Mesendoderm (in vitro differentiated cells): ENCODE results near the gene MSH2.

Experiments used
- DNase-seq: peaks from one replicate; pipeline ENCODE4 v3.0.0; 2013
- H2AK5ac ChIP-seq: 2 replicates; pipeline ENCODE4 v1.6.1; 2013; ENCODE audit warnings: low read length, inconsistent platforms
- H2BK120ac ChIP-seq: 2 replicates; pipeline ENCODE4 v1.6.1; 2013; ENCODE audit warnings: low read depth, mild to moderate bottlenecking, low read length, moderate library complexity, mixed read lengths
- H2BK15ac ChIP-seq: replicated peaks from 2 replicates; pipeline ENCODE4 v1.6.1; 2013; ENCODE audit warnings: low read depth, mild to moderate bottlenecking, moderate library complexity
- H2BK5ac ChIP-seq: 2 replicates; pipeline ENCODE4 v1.6.1; 2013; ENCODE audit warnings: low read length, inconsistent platforms
- H3K18ac ChIP-seq: 2 replicates; pipeline ENCODE4 v1.6.1; 2013; ENCODE audit warnings: mild to moderate bottlenecking, low read length, mixed read lengths
- H3K23ac ChIP-seq: one replicate; pipeline ENCODE4 v1.6.1; 2013; ENCODE audit warnings: low read length
- H3K27ac ChIP-seq: 2 replicates; pipeline ENCODE4 v1.5.1; 2013; ENCODE audit warnings: low read depth, mild to moderate bottlenecking, inconsistent platforms, low read length, moderate library complexity
- H3K27me3 ChIP-seq: 2 replicates; pipeline ENCODE4 v1.6.1; 2013; ENCODE audit warnings: low read length, control low read depth, mild to moderate bottlenecking, inconsistent platforms; ENCODE audit not compliant: insufficient read depth, poor library complexity
- H3K36me3 ChIP-seq: 2 replicates; pipeline ENCODE4 v1.6.1; 2013; ENCODE audit warnings: low read length, inconsistent platforms; ENCODE audit not compliant: control insufficient read depth, insufficient read depth
- H3K4ac ChIP-seq: one replicate; pipeline ENCODE4 v1.6.1; 2013; ENCODE audit warnings: low read depth, mild to moderate bottlenecking, low read length, moderate library complexity
- H3K4me1 ChIP-seq: 2 replicates; pipeline ENCODE4 v1.6.1; 2013; ENCODE audit warnings: low read depth, low read length, inconsistent platforms; ENCODE audit not compliant: control insufficient read depth
- H3K4me2 ChIP-seq: 2 replicates; pipeline ENCODE4 v1.6.1; 2013; ENCODE audit warnings: low read length
- H3K4me3 ChIP-seq: 2 replicates; pipeline ENCODE4 v1.5.1; 2013; ENCODE audit warnings: mild to moderate bottlenecking, low read length
- H3K56ac ChIP-seq: one replicate; pipeline ENCODE4 v1.6.1; 2013; ENCODE audit warnings: low read length
- H3K79me1 ChIP-seq: 2 replicates; pipeline ENCODE4 v1.6.1; 2013; ENCODE audit warnings: low read length, inconsistent platforms
- H3K79me2 ChIP-seq: 2 replicates; pipeline ENCODE4 v1.6.1; 2013; ENCODE audit warnings: mild to moderate bottlenecking, low read length; ENCODE audit not compliant: control insufficient read depth, insufficient read depth
- H3K9ac ChIP-seq: 2 replicates; pipeline ENCODE4 v1.6.1; 2013; ENCODE audit warnings: low read length, inconsistent platforms
- H4K5ac ChIP-seq: one replicate; pipeline ENCODE4 v1.6.1; 2013; ENCODE audit warnings: low read length
- H4K8ac ChIP-seq: one replicate; pipeline ENCODE4 v1.6.1; 2013; ENCODE audit warnings: low read depth, mild to moderate bottlenecking, control low read depth, low read length, moderate library complexity
- WGBS: extraction: QIAGEN DNeasy Blood & Tissue Kit; methylation state at CpG from one replicate; pipeline ENCODE4 v1.1.7; 2013; ENCODE audit warnings: low lambda C conversion rate, missing lambda C conversion rate; ENCODE audit not compliant: insufficient coverage; ENCODE audit errors: extremely low coverage; 5-methylcytosine and 5-hydroxymethylcytosine counted together

The MSH2 gene

GRCh38 chr2:47525167-47525566, 122.2 kb downstream of the MSH2 start:
- H3K4me1 ChIP-seq = no peaks in the 10 kb centered on the region
- H3K23ac ChIP-seq = peak overlapping the region; percentile 60
- no peak overlapping the region for H3K4me3 ChIP-seq
- no peak overlapping the region for H3K4ac ChIP-seq
- no peak overlapping the region for H3K27ac ChIP-seq
- no peak overlapping the region for H2AK5ac ChIP-seq
- DNase-seq = no peak
- H3K4me2 ChIP-seq = no peak overlapping the region
- no peak overlapping the region for H3K9ac ChIP-seq
- no peaks in the 10 kb centered on the region for H3K36me3 ChIP-seq
- H4K8ac ChIP-seq = no peak overlapping the region
- H2BK15ac ChIP-seq = no peak overlapping the region
- H3K27me3 ChIP-seq = no peaks in the 10 kb centered on the region
- H2BK5ac ChIP-seq = no peak overlapping the region
- H3K79me2 ChIP-seq = no peaks in the 10 kb centered on the region
- no peak overlapping the region for H2BK120ac ChIP-seq
- no peaks in the 10 kb centered on the region for H3K79me1 ChIP-seq
- no peak overlapping the region for H3K18ac ChIP-seq
- no CpG with 5 or more reads among the region's 4 CpGs for WGBS
- no peak overlapping the region for H4K5ac ChIP-seq
- no peak overlapping the region for H3K56ac ChIP-seq

DNA sequence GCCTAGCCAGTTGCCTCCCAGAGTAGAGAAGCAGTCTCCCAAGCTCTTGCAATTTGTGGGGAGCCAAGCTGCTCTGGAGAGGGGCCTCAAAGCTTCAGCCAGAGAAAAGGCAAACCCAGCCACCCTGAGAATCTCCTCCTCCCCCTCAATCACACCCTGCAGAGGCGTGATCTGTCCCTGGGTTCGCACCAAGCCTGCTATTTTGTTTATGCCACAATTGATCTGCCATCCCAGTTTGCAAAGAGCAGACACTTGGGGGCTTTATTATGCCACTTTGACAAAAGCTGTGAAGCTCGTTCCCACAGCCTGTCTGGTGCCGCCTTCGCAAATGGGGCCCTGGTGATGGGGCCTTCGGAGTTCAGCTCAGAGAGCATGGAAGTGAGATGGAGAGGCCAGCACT, 125.5 kb downstream of the MSH2 start:
- Histone ChIP-seq H3K9ac (no peak overlapping the region), H3K4ac (no peak overlapping the region), H3K18ac (no peak overlapping the region), H2AK5ac (no peak overlapping the region), H3K79me2 (no peaks in the 10 kb centered on the region), H3K36me3 (no peaks in the 10 kb centered on the region), H3K4me3 (no peak overlapping the region), H3K4me2 (no peak overlapping the region), H2BK15ac (no peak overlapping the region), H3K27me3 (no peaks in the 10 kb centered on the region), H3K56ac (no peak overlapping the region), H4K8ac (no peak overlapping the region), H3K23ac (no peak overlapping the region), H3K79me1 (no peaks in the 10 kb centered on the region), H2BK120ac (no peak overlapping the region), H3K27ac (no peak overlapping the region), H2BK5ac (no peak overlapping the region), H4K5ac (no peak overlapping the region), H3K4me1 (no peaks in the 10 kb centered on the region)
- DNase-seq = no peak
- WGBS = no CpG with 5 or more reads among the region's 6 CpGs

- no peaks in the 10 kb centered on the region for H3K36me3 ChIP-seq
- no peak overlapping the region for H3K4me3 ChIP-seq
- no peak overlapping the region for H4K5ac ChIP-seq
- no peak overlapping the region for H3K27ac ChIP-seq
- no peak overlapping the region for H3K4me2 ChIP-seq
- no peaks in the 10 kb centered on the region for H3K79me1 ChIP-seq
- H2BK15ac ChIP-seq = no peak overlapping the region
- H3K18ac ChIP-seq = no peak overlapping the region
- H3K4ac ChIP-seq = no peak overlapping the region
- no peak for DNase-seq
- H3K9ac ChIP-seq = no peak overlapping the region
- no peak overlapping the region for H2BK5ac ChIP-seq
- H3K4me1 ChIP-seq = peaks cover under 1% of the 10 kb centered on the region
- H3K79me2 ChIP-seq = no peaks in the 10 kb centered on the region
- no peak overlapping the region for H4K8ac ChIP-seq
- H2BK120ac ChIP-seq = no peak overlapping the region
- no CpG with 5 or more reads among the region's 6 CpGs for WGBS
- H3K23ac ChIP-seq = no peak overlapping the region
- H3K27me3 ChIP-seq = no peaks in the 10 kb centered on the region
- peak overlapping the region; percentile 4 for H3K56ac ChIP-seq
- H2AK5ac ChIP-seq = no peak overlapping the region
Measured at GRCh38 chr2:47528874-47529273, 125.9 kb downstream of the MSH2 start.

DNA sequence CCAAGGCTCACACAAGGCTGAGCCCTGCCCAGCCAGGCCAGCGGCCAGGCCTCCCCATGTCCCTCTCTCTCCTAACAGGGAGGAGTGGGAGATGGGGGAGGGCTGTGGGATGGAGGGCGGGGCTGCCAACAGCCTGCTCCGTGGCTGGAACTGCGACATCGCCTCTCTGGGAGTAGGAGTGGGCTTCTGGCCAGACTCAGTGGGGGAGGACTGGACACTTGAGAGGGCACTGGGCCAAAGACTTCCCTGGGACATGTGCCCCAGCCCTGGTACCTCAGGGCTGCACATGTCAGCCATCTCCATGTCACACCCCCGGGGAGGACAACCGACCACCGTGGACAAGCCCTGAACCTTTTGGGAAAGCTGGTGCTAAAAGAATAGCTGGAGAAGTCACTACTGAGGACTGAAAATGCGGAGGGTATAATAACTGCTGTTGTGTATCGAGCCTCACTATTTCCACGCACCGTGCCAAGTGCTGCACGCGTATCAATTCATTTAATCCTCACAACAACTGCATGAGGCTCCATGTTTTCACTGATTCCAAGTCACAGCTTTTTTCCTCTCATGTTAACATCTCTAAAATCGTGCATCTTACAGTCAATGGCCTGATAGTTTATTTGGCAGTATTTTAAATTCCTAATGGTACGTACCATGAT, 127.3 kb downstream of the MSH2 start:
- Histone ChIP-seq H3K4ac (no peak overlapping the region), H2AK5ac (no peak overlapping the region), H3K4me3 (no peak overlapping the region), H3K56ac (no peak overlapping the region), H3K4me1 (peaks cover 3% of the 10 kb centered on the region), H4K8ac (no peak overlapping the region), H3K27ac (no peak overlapping the region), H3K23ac (no peak overlapping the region), H3K79me1 (no peaks in the 10 kb centered on the region), H2BK15ac (no peak overlapping the region), H3K4me2 (no peak overlapping the region), H3K36me3 (no peaks in the 10 kb centered on the region), H2BK5ac (no peak overlapping the region), H3K27me3 (no peaks in the 10 kb centered on the region), H3K9ac (no peak overlapping the region), H4K5ac (no peak overlapping the region), H3K18ac (no peak overlapping the region), H3K79me2 (no peaks in the 10 kb centered on the region), H2BK120ac (no peak overlapping the region)
- no peak for DNase-seq
- no CpG with 5 or more reads among the region's 16 CpGs for WGBS

DNA sequence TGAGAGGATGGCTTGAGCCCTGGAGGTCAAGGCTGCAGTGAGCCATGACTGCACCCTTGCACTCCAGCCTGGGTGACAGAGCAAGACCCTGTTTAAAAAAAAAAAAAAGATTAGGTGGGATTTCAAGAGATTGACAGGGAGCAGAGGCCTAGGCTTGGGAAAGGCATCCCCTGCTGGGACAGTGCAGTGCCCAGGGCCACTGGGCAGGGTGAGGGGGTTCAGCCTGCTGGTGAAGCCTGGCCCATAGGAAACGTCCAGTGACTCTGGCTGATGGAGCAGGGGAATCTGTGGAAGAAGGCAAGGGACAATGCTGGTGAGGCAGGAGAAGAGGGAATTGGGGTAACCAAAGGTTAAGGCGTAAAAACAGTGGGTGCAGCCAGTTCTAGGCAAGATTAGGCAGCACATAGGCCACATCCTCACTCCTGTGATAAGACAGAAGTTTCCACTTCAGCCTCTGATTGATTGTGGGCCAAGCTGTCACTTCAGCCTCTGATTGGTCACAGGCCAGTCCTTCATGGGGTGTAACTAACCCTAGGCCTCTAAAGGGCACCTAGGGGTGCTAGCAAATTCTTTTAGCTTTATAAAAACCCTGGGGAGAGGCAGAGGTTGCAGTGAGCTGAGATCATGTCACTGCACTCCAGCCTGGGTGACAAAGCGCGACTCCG, 128.6 kb downstream of the MSH2 start:
- no peak overlapping the region for H4K5ac ChIP-seq
- no CpG with 5 or more reads among the region's 5 CpGs for WGBS
- H3K18ac ChIP-seq = no peak overlapping the region
- H2AK5ac ChIP-seq = no peak overlapping the region
- no peak overlapping the region for H3K23ac ChIP-seq
- no peaks in the 10 kb centered on the region for H3K79me1 ChIP-seq
- H2BK120ac ChIP-seq = no peak overlapping the region
- H3K79me2 ChIP-seq = no peaks in the 10 kb centered on the region
- no peak overlapping the region for H2BK5ac ChIP-seq
- H3K9ac ChIP-seq = no peak overlapping the region
- H3K36me3 ChIP-seq = no peaks in the 10 kb centered on the region
- no peak overlapping the region for H4K8ac ChIP-seq
- H3K27ac ChIP-seq = no peak overlapping the region
- H3K4me3 ChIP-seq = no peak overlapping the region
- H3K4me1 ChIP-seq = peaks cover 3% of the 10 kb centered on the region
- no peak overlapping the region for H3K4ac ChIP-seq
- no peak for DNase-seq
- no peaks in the 10 kb centered on the region for H3K27me3 ChIP-seq
- no peak overlapping the region for H2BK15ac ChIP-seq
- H3K4me2 ChIP-seq = no peak overlapping the region
- no peak overlapping the region for H3K56ac ChIP-seq
